HG02571 (cell line): ENCODE measurements around the gene ZNF500.
A peak's percentile ranks its signal among the peaks of the same experiment; 100 is the strongest.

Experiments
- ATAC-seq: cut with Tn5 transposase; IDR thresholded peaks from one replicate; pipeline ENCODE4 v1.9.1; 2021; ENCODE audit warnings: mild to moderate bottlenecking, moderate library complexity; ENCODE audit not compliant: unreplicated experiment

The ZNF500 gene

GRCh38 chr16:4766875-4767628 lies at the start of gene ZNF500:
Gene ZNF500 (minus strand): TSS chr16:4767162. CDS start chr16:4765978, 1,184 bp downstream.
- peak; percentile 77 for ATAC-seq

- ATAC-seq = no peak
Observed at GRCh38 chr16:4814542-4815173, 47.7 kb upstream of the ZNF500 start.

- no peak for ATAC-seq
Observed at GRCh38 chr16:4814046-4814445, 47.1 kb upstream of the ZNF500 start.

- no peak for ATAC-seq
Observed at GRCh38 chr16:4813251-4814003, 46.5 kb upstream of the ZNF500 start.

GRCh38 chr16:4811773-4812172 lies 44.8 kb upstream of the ZNF500 start:
- no peak for ATAC-seq

GRCh38 chr16:4811242-4811641 lies 44.3 kb upstream of the ZNF500 start:
- ATAC-seq = no peak

GRCh38 chr16:4806280-4806679 lies 39.3 kb upstream of the ZNF500 start:
- no peak for ATAC-seq

- ATAC-seq = no peak
Observed at GRCh38 chr16:4805231-4805630, 38.3 kb upstream of the ZNF500 start.

- ATAC-seq = no peak
Observed at GRCh38 chr16:4803898-4804762, 37.2 kb upstream of the ZNF500 start.

- ATAC-seq = no peak
Observed at GRCh38 chr16:4803401-4803844, 36.5 kb upstream of the ZNF500 start.

GRCh38 chr16:4802659-4803287 lies 35.8 kb upstream of the ZNF500 start:
- peak; percentile 90 for ATAC-seq

- peak; percentile 55 for ATAC-seq
Observed at GRCh38 chr16:4801962-4802658, 35.1 kb upstream of the ZNF500 start, which contains the start of gene ROGDI. Gene ROGDI (minus strand): TSS chr16:4802633. CDS start chr16:4802571, 62 bp downstream.

- ATAC-seq = no peak
Observed at GRCh38 chr16:4801051-4801961, 34.3 kb upstream of the ZNF500 start.

- ATAC-seq = no peak
Observed at GRCh38 chr16:4800290-4801041, 33.5 kb upstream of the ZNF500 start.

GRCh38 chr16:4799171-4799855 lies 32.4 kb upstream of the ZNF500 start:
- ATAC-seq = no peak

GRCh38 chr16:4798456-4798855 lies 31.5 kb upstream of the ZNF500 start:
- no peak for ATAC-seq

GRCh38 chr16:4797805-4798252 lies 30.9 kb upstream of the ZNF500 start:
- no peak for ATAC-seq
